HG03575 (cell line): ENCODE results near the gene CPLANE1.
"Not testable (repeated sequence)": the region's sequence is repeated elsewhere in the genome, so short reads cannot be mapped to it uniquely, and the experiment has no call there.

Source experiments
- ATAC-seq: cut with Tn5 transposase; IDR thresholded peaks from one replicate; pipeline ENCODE4 v1.9.1; 2021; ENCODE audit not compliant: unreplicated experiment, insufficient number of reproducible peaks, low FRiP score; ENCODE audit errors: extremely low read depth

The CPLANE1 gene

GRCh38 chr5:37082977-37083376 lies 166.2 kb downstream of the CPLANE1 start:
- ATAC-seq: not testable (repeated sequence)

DNA sequence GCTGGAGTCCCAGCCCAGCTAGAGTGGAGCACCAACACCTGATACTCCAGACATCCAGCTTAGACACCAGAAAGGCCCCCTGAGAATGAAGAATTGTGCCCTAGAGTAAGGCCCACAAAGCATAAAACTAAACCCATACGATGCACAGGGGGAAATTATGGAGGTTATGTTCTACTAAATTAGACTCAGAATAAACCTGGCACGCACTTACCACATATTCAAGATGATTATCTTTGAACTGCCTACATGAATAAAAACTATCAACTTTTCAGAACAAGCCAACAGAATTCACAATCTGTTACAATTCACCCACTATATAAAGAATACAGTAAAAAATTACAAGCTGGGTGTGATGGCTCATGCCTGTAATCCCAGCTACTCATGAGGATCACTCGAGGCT lies 168.5 kb downstream of the CPLANE1 start:
- no peak for ATAC-seq

DNA sequence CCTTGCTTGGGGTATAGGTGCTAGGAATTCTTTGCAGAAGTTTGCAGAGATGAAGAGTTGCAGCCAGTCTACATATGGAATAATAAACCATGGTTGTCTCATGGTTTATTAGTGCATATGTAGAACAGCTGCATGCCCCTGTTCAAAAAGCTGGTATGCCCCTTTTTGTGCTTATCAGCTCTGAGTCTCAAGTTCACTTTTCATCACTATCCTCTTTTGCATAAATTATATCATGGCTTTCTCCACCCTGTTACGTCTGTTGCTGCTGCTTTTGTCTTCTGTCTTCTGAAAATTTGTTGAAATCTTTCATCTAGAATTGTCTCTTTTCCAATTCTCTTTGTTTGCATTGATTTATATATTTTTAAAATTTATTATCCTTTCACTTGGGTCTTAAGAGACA lies 172.0 kb downstream of the CPLANE1 start:
- ATAC-seq: no peak

DNA sequence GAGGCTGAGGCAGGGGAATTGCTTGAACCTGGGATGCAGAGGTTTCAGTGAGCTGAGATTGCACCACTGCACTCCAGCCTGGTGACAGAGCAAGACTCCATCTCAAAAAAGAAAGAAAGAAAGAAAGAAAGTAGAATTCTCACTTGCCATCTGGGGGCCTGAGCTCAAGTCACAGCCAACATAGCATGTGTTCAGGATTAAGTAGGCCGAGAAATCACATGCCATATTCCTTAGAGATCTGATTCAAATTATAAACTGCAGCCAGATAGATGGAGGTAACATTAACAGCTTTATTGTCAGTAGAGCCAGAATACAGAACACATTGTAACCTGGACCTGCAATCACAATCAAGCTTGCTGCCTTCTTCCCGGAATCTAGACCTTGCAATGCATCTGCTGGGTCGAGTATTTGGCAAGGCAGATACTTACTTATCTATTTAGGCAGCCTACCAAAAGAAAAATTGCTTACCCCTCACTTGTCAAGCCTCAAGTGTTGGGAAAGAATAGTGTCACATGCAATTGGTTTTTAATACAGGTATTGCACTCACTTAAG lies 173.7 kb downstream of the CPLANE1 start:
- ATAC-seq: no peak

DNA sequence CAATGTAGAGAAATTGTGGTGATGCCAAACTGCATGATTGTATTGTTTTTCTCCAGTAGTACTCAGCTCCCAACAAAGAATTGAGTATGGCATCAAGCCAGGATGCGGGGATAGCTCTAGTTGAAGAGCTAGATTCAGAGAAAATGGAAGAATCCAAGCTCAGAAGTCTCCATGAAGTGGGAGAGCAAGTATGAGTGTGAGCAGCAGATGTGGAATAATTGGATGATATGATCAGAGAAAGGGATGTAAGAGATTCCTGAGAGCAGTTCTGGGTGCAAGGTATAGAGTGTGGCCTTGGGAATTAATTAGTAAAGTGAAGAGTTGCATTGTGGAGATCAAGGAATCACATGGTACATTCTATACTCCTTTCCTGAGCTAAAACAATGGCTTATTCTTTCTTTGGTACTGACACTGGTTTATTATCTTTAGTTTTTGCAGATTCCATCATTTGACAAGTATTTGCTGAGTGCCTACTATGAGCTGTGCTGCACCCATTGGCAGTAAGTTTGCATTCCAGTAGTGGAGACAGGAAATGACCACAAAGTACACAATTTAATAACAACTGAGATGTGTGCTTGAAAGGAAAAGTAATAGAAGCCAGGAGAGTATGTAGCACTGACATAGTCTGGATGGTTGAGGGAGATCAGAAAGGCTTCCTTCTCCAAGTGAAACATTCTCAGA lies 177.1 kb downstream of the CPLANE1 start:
- ATAC-seq: no peak

DNA sequence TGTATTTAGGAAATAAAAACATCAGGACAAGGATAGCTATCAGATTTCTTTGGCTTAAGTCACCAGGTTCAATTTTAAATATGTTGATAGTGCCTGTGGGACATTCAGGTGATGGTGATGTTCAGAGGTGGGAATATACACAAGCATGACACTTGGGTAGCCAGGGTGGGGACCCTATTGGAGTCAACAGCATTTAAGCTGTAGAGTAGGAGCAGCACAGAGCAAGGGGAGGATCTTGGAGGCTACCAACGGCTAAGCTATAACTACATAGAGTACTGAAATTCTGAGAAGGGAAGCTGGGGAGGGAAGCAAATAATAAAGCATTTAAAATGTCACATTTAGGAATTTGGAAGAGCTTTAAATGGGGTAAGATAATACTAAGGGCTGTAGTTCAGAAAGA lies 177.7 kb downstream of the CPLANE1 start:
- ATAC-seq: no peak

GRCh38 chr5:37064442-37064841 lies 184.7 kb downstream of the CPLANE1 start:
- no peak for ATAC-seq

GRCh38 chr5:37063739-37064138 lies 185.4 kb downstream of the CPLANE1 start:
- no peak for ATAC-seq

DNA sequence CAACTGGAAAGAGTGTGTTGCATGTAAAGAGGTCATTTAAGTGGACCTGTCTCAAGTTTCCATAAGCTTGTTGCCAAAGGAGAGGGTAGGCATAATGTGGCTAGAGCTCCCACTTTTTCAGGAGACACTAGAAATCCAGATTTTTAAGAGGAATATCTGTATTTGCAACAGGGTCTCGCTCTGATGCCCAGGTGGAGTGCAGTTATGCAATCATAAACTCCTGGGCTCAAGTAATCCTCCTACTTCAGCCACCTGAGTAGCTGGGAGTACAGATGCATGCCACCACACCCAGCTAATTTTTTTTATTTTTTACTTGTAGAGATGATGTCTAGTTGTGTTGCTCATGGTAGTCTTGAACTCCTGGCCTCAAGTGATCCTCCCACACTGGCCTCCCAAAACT lies 189.1 kb downstream of the CPLANE1 start:
- no peak for ATAC-seq

DNA sequence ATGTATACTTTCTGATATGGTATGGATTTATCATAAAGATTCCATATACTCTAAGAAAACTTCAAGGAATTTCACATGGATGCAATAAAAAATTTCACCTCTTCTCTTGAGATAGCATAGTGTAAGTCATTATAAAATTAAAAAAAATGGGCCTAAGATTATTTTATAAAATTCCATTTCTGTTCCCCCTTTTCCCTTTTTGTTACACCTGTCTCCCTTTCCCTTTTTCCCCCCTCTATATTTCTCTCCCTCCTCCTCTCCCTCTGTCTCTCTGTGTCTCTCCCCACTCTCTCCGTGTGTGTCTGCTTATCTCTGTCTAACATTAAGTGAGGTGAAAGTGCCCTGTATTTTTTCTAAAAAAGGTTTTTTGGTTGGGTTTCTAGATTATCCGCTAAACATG lies 192.4 kb downstream of the CPLANE1 start:
- no peak for ATAC-seq
